Neural crest cell (in vitro differentiated cells): ENCODE data around the gene ARL8A. TPM values are rescaled to one million over a fixed set of nuclear protein-coding genes. Genes with fewer than 3 reads are reported as not detected.
"Not testable (repeated sequence)": the region's sequence is repeated elsewhere in the genome, so short reads cannot be mapped to it uniquely, and the experiment has no call there.

Source experiments
- DNase-seq: peaks from one replicate; pipeline ENCODE4 v3.0.0; 2021; ENCODE audit warnings: low read depth, mixed read lengths, low spot score
- H3K27ac Mint-ChIP-seq: one replicate; pipeline ENCODE4 v1.8.0; 2021; ENCODE audit warnings: mild to moderate bottlenecking, mixed read lengths; ENCODE audit not compliant: unreplicated experiment
- H3K27me3 Mint-ChIP-seq: 2 replicates; pipeline ENCODE4 v1.8.0; 2021; ENCODE audit warnings: low read depth, mild to moderate bottlenecking, mixed read lengths
- H3K36me3 Mint-ChIP-seq: 2 replicates; pipeline ENCODE4 v1.8.0; 2021; ENCODE audit warnings: low read depth, mild to moderate bottlenecking, mixed read lengths
- H3K4me1 Mint-ChIP-seq: 2 replicates; pipeline ENCODE4 v1.8.0; 2021; ENCODE audit warnings: mixed read lengths
- H3K4me3 Mint-ChIP-seq: one replicate; pipeline ENCODE4 v1.8.0; 2021; ENCODE audit warnings: mild to moderate bottlenecking, mixed read lengths
- H3K9me3 Mint-ChIP-seq: 2 replicates; pipeline ENCODE4 v1.8.0; 2021; ENCODE audit warnings: mixed read lengths
- total RNA-seq: library from RNA; stranded (reverse); gene quantifications from 2 replicates; pipeline ENCODE4 v1.2.1, GENCODE V29; 2021
- TF ChIP-seq, protein P1 (sequence below): fragments of 200-600 bp; sonication (generic); conservative IDR thresholded peaks from 2 replicates; pipeline ENCODE4 v1.5.0; 2021; ENCODE audit warnings: antibody characterized with exemption, mild to moderate bottlenecking

The ARL8A gene
- total RNA-seq, 1 donor from 2014 or later: 50.9 TPM

DNA sequence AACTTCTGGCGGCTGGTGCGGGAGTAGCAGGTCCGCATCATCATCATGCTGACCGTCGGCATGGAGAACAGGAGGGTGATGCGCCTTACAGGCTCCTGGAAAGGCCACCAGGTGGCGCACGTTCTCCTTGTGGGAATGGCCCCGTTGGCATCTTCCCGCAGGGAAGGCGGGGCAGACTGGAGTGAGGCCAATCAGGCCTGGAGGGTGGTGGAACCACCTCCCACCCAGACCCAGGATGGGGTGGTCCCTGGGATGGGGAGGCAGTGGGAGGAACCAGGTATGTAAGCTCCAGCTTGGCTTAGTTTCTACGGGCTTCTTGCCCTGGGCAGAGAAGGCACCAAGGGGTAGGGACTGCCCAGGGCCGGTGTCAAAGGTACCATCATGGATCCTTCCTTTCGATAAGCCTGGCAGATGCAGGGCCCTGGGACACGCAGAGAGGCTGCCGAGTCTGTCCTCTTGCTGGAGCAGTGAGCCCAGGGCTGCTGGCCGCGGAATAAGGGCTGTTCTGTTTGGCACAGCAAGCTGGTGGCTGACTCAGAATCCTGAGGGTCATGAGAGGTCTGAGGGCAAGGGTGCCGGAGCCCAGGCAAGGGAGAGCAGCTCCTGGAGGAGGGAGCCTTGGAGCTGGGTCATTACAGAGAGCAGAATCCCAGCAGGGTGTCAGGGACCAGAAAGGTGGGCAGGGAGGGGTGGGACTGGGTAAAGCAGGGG is 40.4 kb upstream of the ARL8A start:
- no peaks in the 10 kb centered on the region for H3K36me3 Mint-ChIP-seq
- H3K4me3 Mint-ChIP-seq: no peak overlapping the region
- no peaks in the 10 kb centered on the region for H3K9me3 Mint-ChIP-seq
- DNase-seq: peak; percentile 93
- TF ChIP-seq, protein P1, sequence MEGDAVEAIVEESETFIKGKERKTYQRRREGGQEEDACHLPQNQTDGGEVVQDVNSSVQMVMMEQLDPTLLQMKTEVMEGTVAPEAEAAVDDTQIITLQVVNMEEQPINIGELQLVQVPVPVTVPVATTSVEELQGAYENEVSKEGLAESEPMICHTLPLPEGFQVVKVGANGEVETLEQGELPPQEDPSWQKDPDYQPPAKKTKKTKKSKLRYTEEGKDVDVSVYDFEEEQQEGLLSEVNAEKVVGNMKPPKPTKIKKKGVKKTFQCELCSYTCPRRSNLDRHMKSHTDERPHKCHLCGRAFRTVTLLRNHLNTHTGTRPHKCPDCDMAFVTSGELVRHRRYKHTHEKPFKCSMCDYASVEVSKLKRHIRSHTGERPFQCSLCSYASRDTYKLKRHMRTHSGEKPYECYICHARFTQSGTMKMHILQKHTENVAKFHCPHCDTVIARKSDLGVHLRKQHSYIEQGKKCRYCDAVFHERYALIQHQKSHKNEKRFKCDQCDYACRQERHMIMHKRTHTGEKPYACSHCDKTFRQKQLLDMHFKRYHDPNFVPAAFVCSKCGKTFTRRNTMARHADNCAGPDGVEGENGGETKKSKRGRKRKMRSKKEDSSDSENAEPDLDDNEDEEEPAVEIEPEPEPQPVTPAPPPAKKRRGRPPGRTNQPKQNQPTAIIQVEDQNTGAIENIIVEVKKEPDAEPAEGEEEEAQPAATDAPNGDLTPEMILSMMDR: peak; percentile 89
- H3K27me3 Mint-ChIP-seq: peaks cover 5% of the 10 kb centered on the region
- peaks cover 14% of the 10 kb centered on the region for H3K4me1 Mint-ChIP-seq
- H3K27ac Mint-ChIP-seq: no peak overlapping the region

DNA sequence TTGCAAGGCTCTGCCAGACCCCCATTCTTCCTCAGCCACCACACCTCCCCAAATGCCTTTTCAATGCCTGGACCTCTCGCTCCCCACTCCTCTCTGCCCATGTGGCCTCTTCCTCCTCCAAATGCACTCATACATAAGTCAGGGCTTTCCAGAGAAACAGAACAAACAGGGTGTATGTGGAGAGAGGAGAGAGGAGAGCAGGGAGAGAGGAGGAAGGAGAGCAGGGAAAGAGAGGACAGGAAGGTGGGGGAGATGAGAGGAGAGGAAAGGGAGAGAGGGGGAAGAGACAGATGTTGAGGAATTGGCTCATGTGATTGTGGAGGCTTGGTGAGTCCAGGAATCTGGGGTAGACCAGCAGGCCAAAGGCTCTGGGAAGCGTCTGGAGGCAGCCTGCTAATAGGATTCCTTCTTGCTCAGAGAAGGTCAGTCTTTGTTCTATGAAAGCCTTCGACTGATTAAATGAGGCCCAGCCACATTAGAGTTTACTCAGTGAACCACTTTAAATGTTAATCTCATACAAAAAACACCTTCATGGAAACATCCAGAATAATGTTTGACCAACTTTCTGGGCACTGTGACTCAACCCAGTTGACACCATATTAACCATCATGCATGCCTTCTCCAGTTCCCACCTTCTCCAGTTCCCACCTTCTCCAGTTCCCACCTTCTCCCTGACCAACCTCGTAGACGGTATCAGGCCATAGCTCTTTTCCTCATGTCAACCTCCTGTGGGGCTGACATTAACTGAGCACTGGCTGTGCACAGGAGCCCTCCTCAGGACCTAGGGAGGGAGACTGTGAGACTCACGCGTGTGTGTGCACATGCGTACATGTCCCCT is 37.7 kb upstream of the ARL8A start:
- Mint-ChIP-seq H3K4me3 (no peak overlapping the region), H3K9me3 (no peaks in the 10 kb centered on the region), H3K36me3 (no peaks in the 10 kb centered on the region), H3K27me3 (peaks cover 5% of the 10 kb centered on the region), H3K27ac (no peak overlapping the region), H3K4me1 (peaks cover 14% of the 10 kb centered on the region)
- TF ChIP-seq, protein P1: no peak
- no peak for DNase-seq

DNA sequence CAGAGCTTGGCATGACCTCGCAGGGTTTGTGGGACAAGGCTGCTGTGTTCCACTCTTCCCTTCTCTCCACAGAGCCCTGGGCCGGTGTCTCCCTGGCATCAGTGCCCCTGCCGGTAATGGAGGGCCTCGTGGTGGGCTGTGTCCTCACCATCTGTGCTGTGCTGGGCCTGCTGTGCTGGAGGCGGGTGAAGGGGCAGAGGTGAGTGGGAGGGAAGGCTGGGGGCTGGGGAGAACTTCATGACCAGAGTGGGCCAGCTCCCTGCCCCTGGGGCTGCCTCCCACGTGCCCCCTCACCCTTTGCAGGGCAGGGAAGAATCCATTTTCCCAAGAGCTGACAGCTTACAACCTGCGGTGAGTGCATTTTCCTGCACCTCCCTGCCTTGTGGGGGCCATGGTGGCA is 37.0 kb upstream of the ARL8A start:
- Mint-ChIP-seq H3K9me3 (no peaks in the 10 kb centered on the region), H3K4me1 (peaks cover 14% of the 10 kb centered on the region), H3K4me3 (no peak overlapping the region), H3K27ac (no peak overlapping the region), H3K36me3 (no peaks in the 10 kb centered on the region), H3K27me3 (peaks cover 5% of the 10 kb centered on the region)
- no peak for DNase-seq
- TF ChIP-seq, protein P1: no peak

DNA sequence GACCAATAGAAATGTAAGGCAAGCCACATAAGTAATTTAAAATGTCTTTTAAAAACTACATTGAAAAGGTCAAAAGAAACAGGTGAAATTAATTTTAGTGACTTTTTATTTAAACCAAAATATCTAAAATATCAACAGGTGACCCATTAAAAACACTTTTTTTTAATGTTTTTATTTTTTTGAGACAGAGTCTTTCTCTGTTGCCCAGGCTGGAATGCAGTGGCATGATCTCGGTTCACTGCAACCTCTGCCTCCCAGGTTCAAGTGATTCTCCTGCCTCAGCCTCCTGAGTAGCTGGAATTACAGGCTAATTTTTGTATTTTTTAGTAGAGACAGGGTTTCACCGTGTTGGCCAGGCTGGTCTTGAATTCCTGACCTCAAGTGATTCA is 36.2 kb upstream of the ARL8A start:
- DNase-seq, H3K36me3 Mint-ChIP-seq, H3K9me3 Mint-ChIP-seq, H3K27me3 Mint-ChIP-seq, H3K27ac Mint-ChIP-seq, H3K4me3 Mint-ChIP-seq: not testable (repeated sequence)
- peaks cover 14% of the 10 kb centered on the region for H3K4me1 Mint-ChIP-seq

DNA sequence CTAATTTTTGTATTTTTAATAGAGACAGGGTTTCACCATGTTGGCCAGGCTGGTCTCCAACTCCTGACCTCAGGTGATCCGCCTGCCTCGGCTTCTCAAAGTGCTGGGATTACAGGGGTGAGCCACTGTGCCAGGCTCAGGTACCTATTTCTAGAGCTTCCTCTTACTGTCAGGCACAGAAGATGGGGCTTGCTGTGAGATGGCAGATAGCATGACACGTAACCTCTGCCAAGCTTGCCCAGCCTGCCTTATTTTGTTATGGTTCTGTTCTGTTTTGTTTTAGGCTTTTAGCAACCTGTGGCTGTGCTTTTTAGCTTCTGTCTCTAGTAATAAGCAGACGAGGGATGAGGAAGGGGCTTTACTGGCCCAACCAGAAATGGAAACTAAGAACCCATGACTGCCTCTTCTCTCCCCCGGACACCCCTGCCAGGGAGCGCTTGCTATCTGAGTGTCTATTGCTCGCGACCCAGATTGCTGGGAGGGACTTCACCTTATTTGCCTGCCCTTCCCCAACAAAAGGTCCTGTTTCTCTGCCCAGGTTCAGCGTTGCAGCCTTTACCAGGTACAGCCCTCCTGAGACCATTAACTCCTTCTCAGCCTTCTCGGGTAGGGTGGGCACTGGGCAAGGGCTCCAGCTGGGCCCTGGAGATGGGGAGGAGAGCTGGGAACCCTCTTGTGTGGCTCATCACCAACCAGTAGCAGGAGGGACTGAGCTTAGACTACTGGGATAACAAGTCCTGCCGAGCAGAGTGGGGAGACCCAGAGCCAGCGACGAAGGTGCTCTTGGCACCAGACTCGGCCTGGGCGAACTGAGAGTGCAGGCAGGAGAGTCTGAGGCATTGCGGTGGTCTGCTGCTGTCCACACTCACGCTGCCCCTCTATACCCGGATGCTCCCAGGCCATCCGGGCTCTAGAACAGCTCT is 35.6 kb upstream of the ARL8A start:
- Mint-ChIP-seq H3K27ac (no peak overlapping the region), H3K4me1 (peaks cover 14% of the 10 kb centered on the region), H3K36me3 (no peaks in the 10 kb centered on the region), H3K4me3 (no peak overlapping the region), H3K27me3 (peaks cover 5% of the 10 kb centered on the region), H3K9me3 (no peaks in the 10 kb centered on the region)
- TF ChIP-seq, protein P1: no peak
- DNase-seq: no peak
